ENCODE measurements around the gene ANAPC10. TPM values are rescaled to one million over a fixed set of nuclear protein-coding genes. Genes with fewer than 3 reads are reported as not detected.

The ANAPC10 gene
- total and polyA plus RNA-seq, 2 donors (not counting 3 experiments of a cell fraction or from before 2014, with no cell fraction given), result 15.7 to 24.0 TPM

DNA sequence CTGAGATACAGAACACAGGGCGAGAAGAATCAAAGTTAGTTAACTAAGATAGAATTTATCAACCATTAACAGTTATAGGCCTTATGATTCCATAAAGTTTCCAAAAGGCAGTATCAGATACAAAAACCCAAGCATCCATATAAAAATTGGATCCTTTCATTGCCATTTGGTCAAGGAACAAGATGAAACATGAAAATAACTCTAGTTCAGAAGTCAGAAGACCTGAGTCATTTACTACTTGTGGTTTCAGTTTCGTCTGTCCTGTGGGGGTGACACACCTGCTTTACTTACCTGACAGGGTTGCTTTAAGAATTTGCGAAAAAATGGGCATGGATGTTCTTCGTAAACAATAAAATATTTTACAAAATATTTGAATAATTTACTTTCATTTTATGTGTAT is 130.8 kb downstream of the ANAPC10 start:
- no peak overlapping the region for H3K27ac ChIP-seq (ENCODE audit: insufficient read depth, low read depth, low read length)
- no peak overlapping the region for H3K4me2 ChIP-seq (ENCODE audit: insufficient read depth, low read length)
- FAIRE-seq, result no peak
- H3K9me1 ChIP-seq (replicated peaks; ENCODE audit: control insufficient read depth, extremely low read depth, insufficient read depth, low read length), result no peaks in the 10 kb centered on the region
- no peaks in the 10 kb centered on the region for H3K4me1 ChIP-seq (ENCODE audit: control insufficient read depth, extremely low read depth, insufficient read depth, low read length)
- H3K27me3 ChIP-seq (ENCODE audit: control insufficient read depth in 2 of 2, insufficient read depth in 2 of 2, low read length in 2 of 2), result no peaks in the 10 kb centered on the region
- no peaks in the 10 kb centered on the region for H3K9me3 ChIP-seq (replicated peaks; ENCODE audit: control insufficient read depth, insufficient read depth, low read length)
- no peaks in the 10 kb centered on the region for H3K79me2 ChIP-seq (ENCODE audit: control insufficient read depth, insufficient read depth, low read length)
- POLR2A ChIA-PET, result no interaction called here
- dilution Hi-C loops (cut with MboI; ENCODE audit: extremely low pct_ligation_motif_present, low sequenced_read_pairs) (no loop called here), intact Hi-C loops (cut with micrococcal nuclease) (no loop called here)
- H3K36me3 ChIP-seq (ENCODE audit: control insufficient read depth in 2 of 2, extremely low read depth in 1 of 2, insufficient read depth in 2 of 2, low read length in 2 of 2), result no peaks in the 10 kb centered on the region
- no peak overlapping the region for H2AFZ ChIP-seq (ENCODE audit: low read depth, low read length)
- H3K4me3 ChIP-seq (replicated peaks in 1 of 3; ENCODE audit: insufficient read depth in 1 of 3, low read depth in 1 of 3, low read length in 3 of 3), result no peak overlapping the region
- DNase-seq (ENCODE audit: low read depth, low spot score), result no peak
- no TSS peak for BruUV-seq (replicated peaks)
- H4K20me1 ChIP-seq (replicated peaks; ENCODE audit: control insufficient read depth, extremely low read depth, insufficient read depth, low read length), result no peaks in the 10 kb centered on the region
- no peak overlapping the region for H3K9ac ChIP-seq (replicated peaks; ENCODE audit: extremely low read depth, insufficient read depth, low read length)
- TF ChIP-seq POLR2A (IDR thresholded peaks at IDR 0.05; ENCODE audit: low read depth, low read length) (no peak), POLR2AphosphoS5 (IDR thresholded peaks at IDR 0.05; ENCODE audit: insufficient read depth, low read depth, low read length) (no peak), MYC (IDR thresholded peaks at IDR 0.05; ENCODE audit: low read depth, low read length) (no peak)
- CTCF ChIA-PET, result no interaction called here

DNA sequence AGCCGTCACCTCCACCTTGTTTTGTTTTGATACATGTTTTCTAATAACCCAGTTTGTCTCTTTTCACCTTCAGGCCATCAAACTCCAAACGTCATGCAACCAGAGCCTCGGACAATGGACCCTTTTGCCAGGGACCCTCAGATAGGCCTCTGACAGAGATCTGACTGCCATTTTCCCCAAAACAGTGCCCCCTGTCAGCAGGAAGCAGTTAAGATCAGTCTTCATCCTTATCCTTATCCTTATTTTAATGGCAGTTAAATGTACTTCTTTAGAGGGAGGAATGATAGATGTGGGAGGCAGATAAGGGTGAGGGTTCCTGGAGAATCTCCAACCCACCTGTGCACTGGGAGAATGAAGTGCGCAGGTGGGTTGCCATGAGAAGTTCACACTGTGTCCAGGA is 135.7 kb downstream of the ANAPC10 start:
- Histone ChIP-seq H3K4me2 (ENCODE audit: insufficient read depth, low read length) (no peak overlapping the region), H3K4me3 (replicated peaks in 1 of 3; ENCODE audit: insufficient read depth in 1 of 3, low read depth in 1 of 3, low read length in 3 of 3) (no peak overlapping the region), H3K27ac (ENCODE audit: insufficient read depth, low read depth, low read length) (no peak overlapping the region), H2AFZ (ENCODE audit: low read depth, low read length) (no peak overlapping the region), H3K36me3 (ENCODE audit: control insufficient read depth in 2 of 2, extremely low read depth in 1 of 2, insufficient read depth in 2 of 2, low read length in 2 of 2) (no peaks in the 10 kb centered on the region), H3K27me3 (ENCODE audit: control insufficient read depth in 2 of 2, insufficient read depth in 2 of 2, low read length in 2 of 2) (no peaks in the 10 kb centered on the region), H3K9ac (replicated peaks; ENCODE audit: extremely low read depth, insufficient read depth, low read length) (no peak overlapping the region), H3K4me1 (ENCODE audit: control insufficient read depth, extremely low read depth, insufficient read depth, low read length) (no peaks in the 10 kb centered on the region), H3K9me3 (replicated peaks; ENCODE audit: control insufficient read depth, insufficient read depth, low read length) (no peaks in the 10 kb centered on the region), H3K9me1 (replicated peaks; ENCODE audit: control insufficient read depth, extremely low read depth, insufficient read depth, low read length) (no peaks in the 10 kb centered on the region), H3K79me2 (ENCODE audit: control insufficient read depth, insufficient read depth, low read length) (no peaks in the 10 kb centered on the region), H4K20me1 (replicated peaks; ENCODE audit: control insufficient read depth, extremely low read depth, insufficient read depth, low read length) (no peaks in the 10 kb centered on the region)
- intact Hi-C loops (cut with micrococcal nuclease) (no loop called here), dilution Hi-C loops (cut with MboI; ENCODE audit: extremely low pct_ligation_motif_present, low sequenced_read_pairs) (no loop called here)
- DNase-seq (ENCODE audit: low read depth, low spot score) (no peak), FAIRE-seq (no peak)
- ChIA-PET POLR2A (no interaction called here), CTCF (no interaction called here)
- BruUV-seq (replicated peaks), result no TSS peak
- TF ChIP-seq EZH2 (IDR thresholded peaks at IDR 0.05; ENCODE audit: borderline replicate concordance, low read depth, low read length, severe bottlenecking), result no peak
- TF ChIP-seq FOS (IDR thresholded peaks at IDR 0.05; ENCODE audit: borderline replicate concordance, insufficient read depth, low read length), result no peak
- no peak for TF ChIP-seq GATA2 (IDR thresholded peaks at IDR 0.05; ENCODE audit: insufficient read depth, insufficient read length, low read depth, low read length)
- TF ChIP-seq POLR2AphosphoS5 (IDR thresholded peaks at IDR 0.05; ENCODE audit: insufficient read depth, low read depth, low read length), result no peak
- no peak for TF ChIP-seq JUN (IDR thresholded peaks at IDR 0.05; ENCODE audit: borderline replicate concordance, insufficient read depth, insufficient read length, low read depth)
- TF ChIP-seq, protein P1, sequence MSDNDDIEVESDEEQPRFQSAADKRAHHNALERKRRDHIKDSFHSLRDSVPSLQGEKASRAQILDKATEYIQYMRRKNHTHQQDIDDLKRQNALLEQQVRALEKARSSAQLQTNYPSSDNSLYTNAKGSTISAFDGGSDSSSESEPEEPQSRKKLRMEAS (IDR thresholded peaks at IDR 0.05; ENCODE audit: insufficient read depth, insufficient read length), result no peak
- TF ChIP-seq MYC (IDR thresholded peaks at IDR 0.05; ENCODE audit: low read depth, low read length), result no peak
- TF ChIP-seq, protein P2, sequence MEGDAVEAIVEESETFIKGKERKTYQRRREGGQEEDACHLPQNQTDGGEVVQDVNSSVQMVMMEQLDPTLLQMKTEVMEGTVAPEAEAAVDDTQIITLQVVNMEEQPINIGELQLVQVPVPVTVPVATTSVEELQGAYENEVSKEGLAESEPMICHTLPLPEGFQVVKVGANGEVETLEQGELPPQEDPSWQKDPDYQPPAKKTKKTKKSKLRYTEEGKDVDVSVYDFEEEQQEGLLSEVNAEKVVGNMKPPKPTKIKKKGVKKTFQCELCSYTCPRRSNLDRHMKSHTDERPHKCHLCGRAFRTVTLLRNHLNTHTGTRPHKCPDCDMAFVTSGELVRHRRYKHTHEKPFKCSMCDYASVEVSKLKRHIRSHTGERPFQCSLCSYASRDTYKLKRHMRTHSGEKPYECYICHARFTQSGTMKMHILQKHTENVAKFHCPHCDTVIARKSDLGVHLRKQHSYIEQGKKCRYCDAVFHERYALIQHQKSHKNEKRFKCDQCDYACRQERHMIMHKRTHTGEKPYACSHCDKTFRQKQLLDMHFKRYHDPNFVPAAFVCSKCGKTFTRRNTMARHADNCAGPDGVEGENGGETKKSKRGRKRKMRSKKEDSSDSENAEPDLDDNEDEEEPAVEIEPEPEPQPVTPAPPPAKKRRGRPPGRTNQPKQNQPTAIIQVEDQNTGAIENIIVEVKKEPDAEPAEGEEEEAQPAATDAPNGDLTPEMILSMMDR (IDR thresholded peaks at IDR 0.05; ENCODE audit: extremely low read depth in 1 of 2, insufficient read depth in 1 of 2, low read depth in 1 of 2, low read length in 2 of 2), result no peak
- TF ChIP-seq POLR2A (IDR thresholded peaks at IDR 0.05; ENCODE audit: low read depth, low read length), result no peak

Measured in endothelial cell of umbilical vein (primary cell).